Measurements from ENCODE around the gene HDAC4. TPM values are rescaled to one million over a fixed set of nuclear protein-coding genes. Genes with fewer than 3 reads are reported as not detected.

Gene HDAC4
- total RNA-seq, 4 donors from 2014 or later, result 51.4 to 107 (median 70.8) TPM

- no peaks in the 10 kb centered on the region for H3K9me3 ChIP-seq
- no peak for TF ChIP-seq POLR2AphosphoS5 (IDR thresholded peaks at IDR 0.05)
- no peak for TF ChIP-seq CTCF (IDR thresholded peaks at IDR 0.05)
- TF ChIP-seq POLR2A (IDR thresholded peaks at IDR 0.05), result no peak
- no peak for TF ChIP-seq EP300 (IDR thresholded peaks at IDR 0.05)
- H3K36me3 ChIP-seq, result no peaks in the 10 kb centered on the region
- H3K4me1 ChIP-seq, result peaks cover 18% of the 10 kb centered on the region
- no peaks in the 10 kb centered on the region for H3K27me3 ChIP-seq
- no peak overlapping the region for H3K4me3 ChIP-seq
- WGBS, result 91% methylated on average over 21 of the region's 21 CpGs
- no peak for DNase-seq (ENCODE audit: low spot score in 2 of 2)
- H3K27ac ChIP-seq, result no peak overlapping the region
Observed at GRCh38 chr2:239363946-239364637, 36.7 kb downstream of the HDAC4 start.

GRCh38 chr2:239362507-239362906, 38.3 kb downstream of the HDAC4 start:
- no peak for TF ChIP-seq EP300 (IDR thresholded peaks at IDR 0.05)
- Histone ChIP-seq H3K4me3 (no peak overlapping the region), H3K27me3 (no peaks in the 10 kb centered on the region), H3K9me3 (no peaks in the 10 kb centered on the region), H3K4me1 (peaks cover 22% of the 10 kb centered on the region), H3K36me3 (no peaks in the 10 kb centered on the region), H3K27ac (no peak overlapping the region)
- DNase-seq (ENCODE audit: low spot score in 2 of 2), result no peak
- WGBS, result 97% methylated on average over 4 of the region's 4 CpGs

GRCh38 chr2:239361311-239361642, 39.5 kb downstream of the HDAC4 start:
- TF ChIP-seq CTCF (IDR thresholded peaks at IDR 0.05) (no peak), EP300 (IDR thresholded peaks at IDR 0.05) (no peak)
- Histone ChIP-seq H3K36me3 (no peaks in the 10 kb centered on the region), H3K4me1 (peaks cover 22% of the 10 kb centered on the region), H3K9me3 (no peaks in the 10 kb centered on the region), H3K27ac (no peak overlapping the region), H3K4me3 (no peak overlapping the region), H3K27me3 (no peaks in the 10 kb centered on the region)
- 71% methylated on average over 3 of the region's 3 CpGs for WGBS
- DNase-seq (ENCODE audit: low spot score in 2 of 2), result no peak

GRCh38 chr2:239360421-239361310, 40.2 kb downstream of the HDAC4 start:
- H3K9me3 ChIP-seq, result no peaks in the 10 kb centered on the region
- 61% methylated on average over 19 of the region's 19 CpGs for WGBS
- H3K27me3 ChIP-seq, result no peaks in the 10 kb centered on the region
- no peaks in the 10 kb centered on the region for H3K36me3 ChIP-seq
- H3K27ac ChIP-seq, result no peak overlapping the region
- no peak overlapping the region for H3K4me3 ChIP-seq
- DNase-seq (ENCODE audit: low spot score in 2 of 2), result no peak
- no peak for TF ChIP-seq POLR2A (IDR thresholded peaks at IDR 0.05)
- H3K4me1 ChIP-seq, result peaks cover 22% of the 10 kb centered on the region

GRCh38 chr2:239360008-239360407, 40.8 kb downstream of the HDAC4 start:
- Histone ChIP-seq H3K36me3 (no peaks in the 10 kb centered on the region), H3K9me3 (no peaks in the 10 kb centered on the region), H3K27me3 (no peaks in the 10 kb centered on the region), H3K27ac (no peak overlapping the region), H3K4me1 (peaks cover 25% of the 10 kb centered on the region), H3K4me3 (no peak overlapping the region)
- TF ChIP-seq CTCF (IDR thresholded peaks at IDR 0.05) (no peak), POLR2A (IDR thresholded peaks at IDR 0.05) (no peak), EP300 (IDR thresholded peaks at IDR 0.05) (no peak), POLR2AphosphoS5 (IDR thresholded peaks at IDR 0.05) (no peak)
- WGBS, result 90% methylated on average over 11 of the region's 11 CpGs
- no peak for DNase-seq (ENCODE audit: low spot score in 2 of 2)

- peaks cover 25% of the 10 kb centered on the region for H3K4me1 ChIP-seq
- H3K36me3 ChIP-seq, result no peaks in the 10 kb centered on the region
- TF ChIP-seq POLR2AphosphoS5 (IDR thresholded peaks at IDR 0.05), result no peak
- TF ChIP-seq POLR2A (IDR thresholded peaks at IDR 0.05), result no peak
- TF ChIP-seq CTCF (IDR thresholded peaks at IDR 0.05), result no peak
- TF ChIP-seq EP300 (IDR thresholded peaks at IDR 0.05), result no peak
- no peak overlapping the region for H3K4me3 ChIP-seq
- WGBS, result 75% methylated on average over 18 of the region's 20 CpGs
- DNase-seq (ENCODE audit: low spot score in 2 of 2), result no peak
- no peak overlapping the region for H3K27ac ChIP-seq
- H3K27me3 ChIP-seq, result no peaks in the 10 kb centered on the region
- H3K9me3 ChIP-seq, result no peaks in the 10 kb centered on the region
Observed at GRCh38 chr2:239359196-239359912, 41.5 kb downstream of the HDAC4 start.
